HG03342 (cell line): Measurements from ENCODE around the gene MYO1H.
"Not testable (repeated sequence)": the region's sequence is repeated elsewhere in the genome, so short reads cannot be mapped to it uniquely, and the experiment has no call there.

Experiments
- ATAC-seq: cut with Tn5 transposase; IDR thresholded peaks from one replicate; pipeline ENCODE4 v1.9.1; 2021; ENCODE audit warnings: mild to moderate bottlenecking, moderate library complexity; ENCODE audit not compliant: unreplicated experiment

The MYO1H gene

GRCh38 chr12:109406147-109406546 is 58.4 kb downstream of the MYO1H start:
- not testable (repeated sequence) for ATAC-seq

- no peak for ATAC-seq
Observed at GRCh38 chr12:109418848-109419480, 71.3 kb downstream of the MYO1H start.

- ATAC-seq, result no peak
Observed at GRCh38 chr12:109421355-109422087, 73.8 kb downstream of the MYO1H start.

GRCh38 chr12:109422251-109422650 is 74.6 kb downstream of the MYO1H start:
- no peak for ATAC-seq

GRCh38 chr12:109423392-109423791 is 75.7 kb downstream of the MYO1H start:
- no peak for ATAC-seq

GRCh38 chr12:109428037-109428629 is 80.4 kb downstream of the MYO1H start:
- ATAC-seq, result peak; percentile 66

- ATAC-seq, result not testable (repeated sequence)
Observed at GRCh38 chr12:109428804-109429203, 81.1 kb downstream of the MYO1H start.

- ATAC-seq, result no peak
Observed at GRCh38 chr12:109430244-109430643, 82.5 kb downstream of the MYO1H start.

GRCh38 chr12:109432431-109432830 is 84.7 kb downstream of the MYO1H start:
- no peak for ATAC-seq

GRCh38 chr12:109432842-109433304 is 85.2 kb downstream of the MYO1H start:
- ATAC-seq, result peak; percentile 64

GRCh38 chr12:109433618-109434017 is 85.9 kb downstream of the MYO1H start:
- ATAC-seq, result no peak

- ATAC-seq, result no peak
Observed at GRCh38 chr12:109434582-109434981, 86.9 kb downstream of the MYO1H start.

- ATAC-seq, result no peak
Observed at GRCh38 chr12:109435428-109436187, 87.9 kb downstream of the MYO1H start.

GRCh38 chr12:109436188-109436560 is 88.5 kb downstream of the MYO1H start:
- ATAC-seq, result no peak

- no peak for ATAC-seq
Observed at GRCh38 chr12:109439181-109439580, 91.5 kb downstream of the MYO1H start.

- ATAC-seq, result not testable (repeated sequence)
Observed at GRCh38 chr12:109439951-109440350, 92.3 kb downstream of the MYO1H start.

GRCh38 chr12:109440851-109441490 is 93.3 kb downstream of the MYO1H start:
- ATAC-seq, result no peak

GRCh38 chr12:109443794-109444193 is 96.1 kb downstream of the MYO1H start:
- no peak for ATAC-seq

- no peak for ATAC-seq
Observed at GRCh38 chr12:109444259-109444658, 96.6 kb downstream of the MYO1H start.

- ATAC-seq, result no peak
Observed at GRCh38 chr12:109445191-109445609, 97.5 kb downstream of the MYO1H start.

- no peak for ATAC-seq
Observed at GRCh38 chr12:109446869-109447268, 99.2 kb downstream of the MYO1H start.
